ENCODE measurements around the gene CLEC1A. TPM values are rescaled to one million over a fixed set of nuclear protein-coding genes. Genes with fewer than 3 reads are reported as not detected.

The CLEC1A gene
- total and polyA plus RNA-seq, 3 donors from 2014 or later = 2.7 to 3.2 (median 2.9) TPM

DNA sequence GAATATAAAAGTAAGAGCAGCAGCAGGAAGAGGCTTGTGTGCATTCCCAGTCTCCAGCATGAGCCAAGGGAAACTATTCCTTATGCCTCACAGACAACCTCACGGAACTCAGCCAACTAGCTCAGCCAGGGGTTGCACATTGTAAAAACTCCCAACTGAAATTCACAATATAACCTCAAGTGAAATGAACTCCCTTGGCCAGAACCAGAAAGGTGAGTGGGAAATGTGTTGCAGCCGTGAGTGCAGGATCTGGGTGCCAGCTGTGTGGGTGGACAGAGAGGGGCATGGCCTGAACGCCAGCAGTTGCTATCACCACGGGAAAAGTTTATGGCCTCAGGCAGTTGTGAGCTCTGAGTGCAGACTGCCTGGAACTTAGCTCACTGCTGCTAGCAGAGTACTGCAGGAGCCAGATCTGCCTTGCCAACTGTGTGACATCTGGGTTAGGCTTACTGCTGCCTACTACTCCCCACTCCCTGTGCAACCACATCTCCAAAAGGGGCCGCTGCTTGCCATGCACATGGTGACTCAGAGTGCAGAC is 2.3 kb upstream of the CLEC1A start:
- Histone ChIP-seq H3K4me1 (peaks cover 11% of the 10 kb centered on the region), H3K27me3 (no peaks in the 10 kb centered on the region), H3K9me3 (no peaks in the 10 kb centered on the region), H3K36me3 (ENCODE audit: low read depth, missing control alignments) (no peaks in the 10 kb centered on the region), H3K4me3 (no peak overlapping the region), H3K27ac (peak overlapping the region in 1 of 2 donors; percentile 46)
- intact Hi-C loops (cut with DNase I; ENCODE audit: low total_unique reads) = no loop called here
- TF ChIP-seq, protein P1, sequence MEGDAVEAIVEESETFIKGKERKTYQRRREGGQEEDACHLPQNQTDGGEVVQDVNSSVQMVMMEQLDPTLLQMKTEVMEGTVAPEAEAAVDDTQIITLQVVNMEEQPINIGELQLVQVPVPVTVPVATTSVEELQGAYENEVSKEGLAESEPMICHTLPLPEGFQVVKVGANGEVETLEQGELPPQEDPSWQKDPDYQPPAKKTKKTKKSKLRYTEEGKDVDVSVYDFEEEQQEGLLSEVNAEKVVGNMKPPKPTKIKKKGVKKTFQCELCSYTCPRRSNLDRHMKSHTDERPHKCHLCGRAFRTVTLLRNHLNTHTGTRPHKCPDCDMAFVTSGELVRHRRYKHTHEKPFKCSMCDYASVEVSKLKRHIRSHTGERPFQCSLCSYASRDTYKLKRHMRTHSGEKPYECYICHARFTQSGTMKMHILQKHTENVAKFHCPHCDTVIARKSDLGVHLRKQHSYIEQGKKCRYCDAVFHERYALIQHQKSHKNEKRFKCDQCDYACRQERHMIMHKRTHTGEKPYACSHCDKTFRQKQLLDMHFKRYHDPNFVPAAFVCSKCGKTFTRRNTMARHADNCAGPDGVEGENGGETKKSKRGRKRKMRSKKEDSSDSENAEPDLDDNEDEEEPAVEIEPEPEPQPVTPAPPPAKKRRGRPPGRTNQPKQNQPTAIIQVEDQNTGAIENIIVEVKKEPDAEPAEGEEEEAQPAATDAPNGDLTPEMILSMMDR (IDR thresholded peaks at IDR 0.05) = no peak
- peak; percentile 50 for DNase-seq
- 35 to 44% methylated on average over 2 to 5 of the region's 5 CpGs for WGBS, 2 donors

DNA sequence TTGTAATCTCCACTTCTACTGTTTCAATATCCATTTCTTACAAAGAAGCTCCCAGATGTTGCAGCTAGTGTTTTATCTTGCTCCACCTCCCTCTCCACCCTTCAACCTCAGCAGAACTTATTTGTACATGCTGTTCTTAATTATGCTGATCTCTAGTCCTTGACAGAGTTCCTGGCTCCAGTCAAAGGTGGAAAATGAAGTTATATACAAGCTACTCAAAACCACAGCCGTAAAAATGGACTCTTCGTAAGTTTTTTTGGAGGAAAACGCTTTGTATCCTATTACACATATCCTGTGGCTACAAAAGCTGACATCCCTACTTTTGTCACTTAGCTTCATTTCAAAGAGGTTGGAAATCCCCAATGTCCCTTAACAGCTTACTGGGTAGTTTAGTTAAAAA is 1.3 kb downstream of the CLEC1A start:
- DNase-seq = no peak
- Histone ChIP-seq H3K27ac (peak overlapping the region in 1 of 2 donors; percentile 70), H3K4me3 (no peak overlapping the region), H3K4me1 (peaks cover 11% of the 10 kb centered on the region), H3K36me3 (ENCODE audit: low read depth, missing control alignments) (no peaks in the 10 kb centered on the region), H3K27me3 (no peaks in the 10 kb centered on the region), H3K9me3 (no peaks in the 10 kb centered on the region)
- TF ChIP-seq, protein P1 (IDR thresholded peaks at IDR 0.05) = no peak
- no peak for TF ChIP-seq POLR2A (IDR thresholded peaks at IDR 0.05)
- intact Hi-C loops (cut with DNase I; ENCODE audit: low total_unique reads) = no loop called here
- 16 to 23% methylated on average over 3 of the region's 3 CpGs for WGBS, 2 donors

DNA sequence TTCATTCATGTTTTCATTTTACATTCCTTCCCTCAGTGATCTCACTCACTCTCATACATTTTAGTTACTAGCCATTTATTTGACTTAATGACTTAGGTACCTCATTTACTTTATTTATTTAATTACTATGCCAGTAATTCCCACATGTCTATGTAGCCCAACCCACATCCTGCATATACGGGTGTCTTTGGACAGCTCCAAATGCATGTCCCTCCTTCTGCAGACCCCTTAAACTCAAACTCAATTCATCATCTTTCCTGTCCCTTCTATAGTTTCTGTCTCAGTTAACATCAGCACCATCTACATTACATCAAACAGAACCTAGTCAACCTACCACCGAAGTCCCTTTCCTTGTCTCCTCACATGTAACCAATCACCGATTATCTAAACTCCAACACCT is 2.8 kb downstream of the CLEC1A start:
- peaks cover 3% of the 10 kb centered on the region for H3K4me1 ChIP-seq
- WGBS, 2 donors = 92 to 94% methylated on average over 3 of the region's 3 CpGs
- H3K36me3 ChIP-seq (ENCODE audit: low read depth, missing control alignments) = no peaks in the 10 kb centered on the region
- no peak overlapping the region for H3K4me3 ChIP-seq
- TF ChIP-seq POLR2A (IDR thresholded peaks at IDR 0.05) = no peak
- TF ChIP-seq, protein P1 (IDR thresholded peaks at IDR 0.05) = no peak
- no peak overlapping the region for H3K27ac ChIP-seq
- intact Hi-C loops (cut with DNase I; ENCODE audit: low total_unique reads) = no loop called here
- H3K9me3 ChIP-seq = no peaks in the 10 kb centered on the region
- DNase-seq = no peak
- no peaks in the 10 kb centered on the region for H3K27me3 ChIP-seq

DNA sequence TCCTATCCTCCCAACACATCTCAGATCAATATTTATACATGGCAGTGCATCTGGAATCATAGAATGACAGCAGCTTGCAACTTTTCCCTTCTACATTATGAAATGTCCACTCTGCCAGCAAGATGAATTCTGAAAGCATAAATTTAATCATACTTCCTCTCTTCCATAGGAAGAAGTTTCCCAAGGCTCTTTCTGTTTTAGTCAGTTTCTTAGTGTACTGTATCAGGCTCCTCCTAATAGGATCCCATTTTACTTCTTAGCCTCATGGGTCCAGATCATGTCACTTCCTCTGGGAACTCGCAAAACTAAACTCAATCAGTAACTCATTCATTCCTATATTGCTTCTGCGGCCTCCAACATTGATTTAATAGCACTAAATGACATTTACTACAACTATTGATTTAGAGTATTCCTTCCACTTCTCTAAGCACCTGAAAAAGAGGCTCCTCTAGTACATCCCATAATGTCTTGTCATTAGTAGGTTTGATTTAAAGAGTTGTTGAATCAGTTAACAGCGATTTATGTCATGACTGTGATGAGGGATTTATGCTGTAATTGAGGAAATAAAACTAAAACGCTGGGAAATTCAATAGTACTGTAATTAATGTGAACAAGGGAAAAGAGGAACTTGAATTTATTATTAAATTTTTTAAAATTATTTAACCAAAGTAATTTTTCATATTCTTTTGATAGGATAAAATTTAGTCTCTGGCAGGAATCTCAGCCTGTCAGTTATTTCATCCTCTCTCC is 4.0 kb downstream of the CLEC1A start:
- H3K4me3 ChIP-seq = no peak overlapping the region
- H3K4me1 ChIP-seq = no peaks in the 10 kb centered on the region
- intact Hi-C loops (cut with DNase I; ENCODE audit: low total_unique reads) = no loop called here
- no peak for DNase-seq
- peak overlapping the region in 1 of 2 donors; percentile 38 for H3K27ac ChIP-seq
- H3K36me3 ChIP-seq (ENCODE audit: low read depth, missing control alignments) = no peaks in the 10 kb centered on the region
- 81 to 87% methylated on average over 4 of the region's 4 CpGs for WGBS, 2 donors
- TF ChIP-seq, protein P1 (IDR thresholded peaks at IDR 0.05) = no peak
- no peak for TF ChIP-seq POLR2A (IDR thresholded peaks at IDR 0.05)
- H3K9me3 ChIP-seq = no peaks in the 10 kb centered on the region
- H3K27me3 ChIP-seq = no peaks in the 10 kb centered on the region
